ENCODE measurements around the gene CDC42BPG.

GRCh38 chr11:64827451-64827839, 17.0 kb downstream of the CDC42BPG start:
- TF ChIP-seq POLR2A (IDR thresholded peaks at IDR 0.05) (no peak), CTCF (IDR thresholded peaks at IDR 0.05) (no peak)

All from body of pancreas (tissue), 4 donors.